ENCODE data around the gene DYNC1LI2.
"Not testable (repeated sequence)": the region's sequence is repeated elsewhere in the genome, so short reads cannot be mapped to it uniquely, and the experiment has no call there.

DYNC1LI2 gene

DNA sequence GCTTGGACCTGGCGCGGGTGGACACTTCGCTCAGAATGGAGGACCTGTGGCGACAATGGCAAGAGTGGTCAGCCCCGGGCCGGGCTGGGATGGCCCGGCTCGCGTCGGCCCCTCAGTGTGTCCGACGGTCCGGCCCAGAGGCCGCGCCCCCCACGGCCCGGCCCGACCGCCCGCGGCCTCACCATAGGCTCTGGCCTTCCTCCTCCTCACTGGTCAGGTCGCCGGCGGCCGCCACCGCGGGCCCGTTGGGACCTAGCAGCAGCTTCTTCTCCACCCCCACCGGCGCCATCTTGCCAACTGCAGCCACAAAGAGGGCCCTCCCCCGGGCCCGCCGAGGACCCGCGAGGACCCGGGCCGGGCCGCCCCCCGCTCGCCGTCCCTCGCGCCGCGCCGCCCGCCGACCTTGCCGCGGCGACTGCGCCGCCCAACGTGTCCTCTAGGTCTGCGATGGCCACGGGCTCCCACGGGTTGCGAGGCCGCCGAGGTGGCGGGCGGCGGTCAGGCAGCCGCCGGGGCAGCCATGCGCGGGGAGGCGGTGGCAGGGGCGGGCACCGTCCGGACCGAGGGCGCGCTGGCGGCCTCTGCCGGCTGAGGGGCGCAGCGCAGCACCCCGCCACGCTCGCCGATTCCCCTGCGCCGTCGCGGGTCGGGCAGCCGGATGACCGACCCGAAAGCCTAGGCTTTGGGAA, at the start of gene DYNC1LI2:
TSS of gene DYNC1LI2 (minus strand) at position 307 of the 689 bp plus-strand sequence. CDS start at position 289, 18 bp downstream.
- DNase-seq = peak; percentile 84

DNA sequence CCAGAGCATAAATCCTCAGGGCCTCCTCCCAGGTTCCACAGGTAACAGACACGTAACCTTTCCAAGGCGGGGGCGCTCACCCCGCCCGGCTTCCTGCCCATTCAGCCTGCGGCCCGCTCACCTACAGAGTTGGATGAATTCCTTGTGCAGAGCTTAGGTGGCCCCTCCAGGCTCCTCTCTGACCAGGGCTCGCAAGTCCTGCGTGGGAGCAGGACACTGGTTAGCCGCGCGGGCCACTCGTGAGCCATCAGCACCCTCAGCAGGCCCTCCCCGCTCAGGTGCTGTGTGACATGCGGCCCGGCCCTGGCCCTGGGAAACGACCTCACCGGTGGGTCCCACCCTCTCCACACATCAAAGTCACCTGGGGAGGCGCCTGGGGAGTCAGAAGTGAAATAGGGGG, 49.4 kb upstream of the DYNC1LI2 start:
- no peak for DNase-seq

DNA sequence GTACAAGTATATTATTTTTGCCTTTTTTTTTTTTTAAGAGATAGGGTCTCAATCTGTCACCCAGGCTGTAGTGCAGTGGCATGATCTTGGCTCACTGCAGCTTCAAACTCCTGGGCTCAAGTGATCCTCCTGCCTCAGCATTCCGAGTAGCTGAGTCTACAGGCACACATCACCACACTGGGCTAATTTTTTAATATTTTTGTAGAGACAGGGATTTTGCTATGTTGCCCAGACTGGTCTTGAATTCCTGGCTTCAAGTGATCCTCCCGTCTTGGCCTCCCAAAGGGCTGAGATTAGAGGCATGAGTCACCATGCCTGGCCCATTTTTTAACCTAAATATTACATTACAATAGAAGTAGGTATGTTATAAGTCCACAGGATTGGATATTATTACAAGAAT, 46.8 kb upstream of the DYNC1LI2 start:
- DNase-seq = no peak

DNA sequence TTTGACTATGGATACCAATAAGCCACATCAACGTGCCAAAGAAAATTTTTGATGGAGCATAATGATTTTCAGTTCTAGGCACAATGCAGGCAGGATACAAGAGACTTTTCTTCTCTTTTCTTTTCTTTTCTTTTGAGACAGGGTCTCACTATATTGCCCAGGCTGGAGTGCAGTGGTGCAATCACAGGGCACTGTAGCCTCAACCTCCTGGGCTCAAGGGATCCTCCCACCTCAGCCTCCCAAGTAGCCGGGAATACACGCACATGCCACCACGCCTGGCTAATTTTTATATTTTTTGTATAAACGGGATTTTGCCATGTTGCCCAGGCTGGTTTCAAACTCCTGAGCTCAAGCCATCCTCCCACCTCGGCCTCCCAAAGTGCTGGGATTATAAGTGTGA, 42.6 kb upstream of the DYNC1LI2 start:
- DNase-seq = not testable (repeated sequence)

DNA sequence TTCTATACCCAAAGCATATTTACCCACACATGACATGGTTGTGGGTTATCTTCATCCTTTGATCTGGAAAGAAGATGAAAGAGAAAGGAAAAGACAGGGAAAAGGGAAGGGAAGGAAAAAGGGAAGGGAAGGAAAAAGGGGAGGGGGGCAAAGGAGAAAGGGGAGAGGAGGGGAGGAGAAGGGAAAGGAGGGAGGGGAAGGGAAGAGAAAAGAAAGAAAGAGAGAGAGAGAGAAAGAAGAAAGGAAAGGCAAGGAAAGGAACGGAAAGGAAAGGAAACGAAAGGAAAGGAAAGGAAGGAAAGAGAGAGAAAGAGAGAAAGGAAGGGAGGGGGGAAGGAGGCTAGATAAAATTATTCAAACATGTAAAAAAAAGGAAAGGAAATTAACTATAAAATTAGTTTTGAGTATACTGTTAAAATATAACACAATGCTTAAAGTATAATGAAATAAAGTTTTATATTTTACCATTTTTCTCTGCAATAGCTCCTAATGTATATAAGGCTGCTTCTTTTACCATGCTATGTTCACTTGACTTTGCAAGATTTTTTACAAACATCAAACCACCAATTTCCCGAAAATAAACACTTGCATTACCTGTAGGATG, 38.8 kb upstream of the DYNC1LI2 start:
- no peak for DNase-seq

DNA sequence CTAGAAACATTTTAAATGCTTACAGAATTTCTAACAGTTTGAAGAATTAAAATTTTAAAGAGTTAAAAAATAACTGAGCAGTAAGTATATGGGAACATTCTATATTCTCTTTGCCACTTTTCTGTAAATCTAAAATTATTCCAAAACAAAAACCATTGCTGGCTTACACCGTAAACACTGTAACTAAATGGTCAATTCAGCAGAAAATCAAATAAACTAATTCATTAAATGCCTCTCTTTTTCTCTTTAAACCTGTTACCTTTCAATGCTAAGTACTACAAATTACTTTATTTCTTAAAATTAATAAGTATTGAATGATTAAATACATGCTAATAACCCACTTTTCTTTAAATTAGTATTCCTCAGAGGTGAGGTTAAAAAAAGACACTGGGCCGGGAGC, 36.0 kb upstream of the DYNC1LI2 start:
- DNase-seq = no peak

DNA sequence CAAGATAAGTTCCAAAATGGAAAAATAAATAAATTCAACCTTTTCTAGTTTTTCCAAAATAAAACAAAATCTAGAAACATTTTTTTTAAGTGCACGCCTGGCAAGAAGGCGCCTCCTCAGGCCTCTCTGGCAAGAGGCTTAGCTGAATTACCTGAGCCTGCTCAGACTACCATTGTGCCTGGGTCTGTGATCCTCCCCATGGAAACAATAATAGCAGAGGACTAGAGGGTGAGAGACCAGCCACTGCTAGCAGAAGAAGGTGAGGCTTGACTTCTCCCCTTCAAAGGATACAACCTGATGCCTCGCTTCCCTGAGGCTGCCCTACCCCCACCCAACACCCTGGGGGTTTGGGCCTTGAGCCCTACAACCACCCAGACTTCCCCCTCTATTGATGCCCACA, 35.1 kb upstream of the DYNC1LI2 start:
- no peak for DNase-seq

DNA sequence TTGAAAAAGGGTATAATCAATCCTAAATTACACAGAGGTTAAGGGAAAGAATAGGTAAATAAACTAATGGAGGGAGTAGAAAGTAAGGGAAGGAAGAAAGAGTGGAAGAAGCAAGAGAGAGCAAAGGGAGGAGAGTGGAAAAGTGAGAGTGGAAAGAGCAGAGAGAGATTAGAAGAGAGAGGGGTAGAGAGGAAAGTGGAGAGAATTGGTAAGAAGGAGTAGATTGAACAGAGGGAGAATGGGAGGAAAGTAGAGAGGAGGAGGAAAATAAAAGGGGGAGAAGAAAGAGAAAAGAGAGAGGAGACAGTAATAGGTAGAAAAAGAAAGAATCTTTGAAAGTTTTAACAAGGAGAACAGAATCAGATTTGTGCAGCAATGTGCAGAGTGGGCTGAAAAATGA, 25.0 kb upstream of the DYNC1LI2 start:
- no peak for DNase-seq

DNA sequence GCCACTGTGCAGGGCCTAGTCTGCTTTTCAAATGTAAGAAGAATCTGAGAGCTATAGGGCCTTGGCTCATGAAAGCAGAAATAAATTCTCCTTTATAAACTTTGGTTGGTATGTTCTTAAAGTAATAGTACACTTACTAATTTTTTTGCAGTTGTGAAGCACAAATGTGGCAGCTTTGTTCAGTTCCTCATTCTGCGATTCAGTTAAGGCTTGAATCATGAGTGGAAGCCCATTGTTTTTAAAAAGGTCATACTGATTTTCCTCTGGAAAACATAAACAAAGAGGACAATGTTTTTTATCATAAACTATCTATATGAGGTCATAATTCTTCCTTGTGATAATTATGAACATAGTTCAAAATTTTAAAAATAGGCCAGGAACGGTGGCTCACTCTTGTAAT, 23.6 kb upstream of the DYNC1LI2 start:
- DNase-seq = no peak

DNA sequence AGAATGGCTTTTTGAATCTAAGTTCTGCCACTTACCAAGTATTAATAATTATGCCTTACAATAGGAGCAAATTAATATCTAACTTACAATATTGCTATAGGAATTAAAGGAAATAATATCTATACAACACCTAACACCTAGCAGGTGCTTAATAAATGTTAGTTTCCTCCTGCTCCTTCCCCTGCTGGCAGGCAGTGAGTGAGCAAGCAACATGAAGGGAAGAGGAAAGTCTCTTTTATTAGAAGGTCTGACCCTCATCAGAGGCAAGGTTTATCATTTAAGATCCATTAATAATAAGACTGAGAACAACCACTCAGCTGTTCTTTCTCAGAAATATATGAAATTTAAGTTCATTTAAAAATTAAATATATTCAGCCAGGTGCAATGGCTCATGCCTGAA, 6.7 kb upstream of the DYNC1LI2 start:
- DNase-seq = no peak

DNA sequence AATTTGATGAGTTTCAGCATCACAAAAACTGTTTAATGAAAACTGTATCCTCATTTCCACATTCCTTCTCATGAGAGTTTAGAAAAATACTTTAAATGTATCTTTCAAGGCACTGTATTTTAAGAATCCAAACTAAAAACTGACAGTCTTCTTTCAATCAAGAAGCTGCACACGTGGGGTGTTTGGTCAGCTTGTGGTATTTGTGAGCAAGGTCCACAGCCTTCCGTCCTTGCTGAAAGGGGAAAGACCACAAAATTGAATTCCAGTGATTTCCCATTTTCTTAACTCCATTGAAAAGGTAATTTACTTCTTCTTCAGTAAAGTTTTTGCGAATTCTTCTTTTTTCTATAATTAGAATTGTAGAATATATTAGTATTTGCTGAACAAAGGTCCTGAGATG, 3.4 kb upstream of the DYNC1LI2 start:
- DNase-seq = no peak

DNA sequence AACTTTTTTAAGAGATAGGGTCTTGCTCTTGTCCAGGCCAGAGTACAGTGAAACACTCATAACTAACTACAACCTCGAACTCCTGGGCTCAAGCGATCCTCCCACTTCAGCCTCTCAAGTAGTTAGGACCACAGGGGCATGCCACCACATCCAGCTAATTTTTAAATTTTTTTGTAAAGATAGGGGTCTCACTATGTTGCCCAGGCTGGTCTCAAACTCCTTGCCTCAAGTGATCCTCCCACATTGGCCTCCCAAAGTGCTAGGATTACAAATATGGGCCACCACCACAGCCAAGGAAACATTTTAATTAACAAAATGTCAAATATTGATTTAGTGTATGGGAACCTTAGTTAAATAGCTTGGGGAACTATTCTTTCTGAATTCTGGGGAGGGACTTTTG, 2.8 kb upstream of the DYNC1LI2 start:
- no peak for DNase-seq

DNA sequence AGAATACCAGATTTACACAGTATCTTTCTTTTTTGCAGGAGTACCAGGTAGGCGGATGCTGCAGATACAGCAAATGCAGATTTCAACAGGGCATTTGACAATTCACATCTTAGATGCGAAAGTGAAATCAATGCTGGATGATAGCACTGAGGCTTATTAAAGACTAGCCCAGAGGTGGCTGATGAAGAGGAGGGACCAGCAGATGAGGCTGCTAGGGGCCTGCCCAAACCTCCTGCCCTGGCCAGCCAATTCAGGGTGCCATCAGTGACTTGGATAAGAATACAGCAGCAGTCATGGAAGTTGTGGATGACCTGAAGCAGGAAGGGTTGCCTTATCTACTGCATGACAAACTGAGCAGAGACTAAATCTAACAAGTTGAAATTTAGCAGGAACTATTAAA, 1.5 kb upstream of the DYNC1LI2 start:
- no peak for DNase-seq

DNA sequence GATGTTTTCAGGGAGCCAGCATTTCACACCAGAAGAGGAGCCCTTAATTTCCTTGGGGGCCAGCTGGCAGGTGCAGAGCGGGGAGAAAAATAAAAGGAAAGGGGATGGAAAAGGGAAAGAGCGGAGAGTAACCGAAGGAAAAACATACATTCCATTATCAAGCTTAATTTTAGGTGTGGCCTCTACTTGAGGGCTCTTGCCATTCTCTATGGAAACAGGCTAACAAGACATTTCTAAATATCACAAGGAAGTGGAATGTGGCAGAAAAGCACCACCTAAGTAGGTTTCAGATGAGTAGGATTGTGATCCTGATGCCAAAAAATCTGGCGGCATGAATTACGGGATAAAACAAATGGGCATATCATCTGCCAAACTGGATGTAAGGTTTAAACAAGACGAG, 970 bp upstream of the DYNC1LI2 start:
- no peak for DNase-seq

DNA sequence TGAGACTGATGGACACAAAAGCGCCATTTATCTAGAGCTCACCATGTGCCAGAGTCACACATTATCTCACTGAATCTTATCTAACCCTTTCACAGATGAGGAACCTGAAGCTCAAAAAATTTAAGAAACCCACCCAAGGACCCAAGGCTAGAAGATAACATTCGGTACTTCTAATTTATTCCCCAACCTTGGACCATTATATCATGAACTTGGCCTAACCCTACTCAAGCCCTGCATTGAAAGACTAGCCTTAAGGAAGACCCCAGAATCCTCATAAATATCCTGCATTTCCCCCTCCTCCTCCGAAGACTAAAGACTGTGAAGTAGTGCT, 548 bp upstream of the DYNC1LI2 start:
- DNase-seq = no peak

DNA sequence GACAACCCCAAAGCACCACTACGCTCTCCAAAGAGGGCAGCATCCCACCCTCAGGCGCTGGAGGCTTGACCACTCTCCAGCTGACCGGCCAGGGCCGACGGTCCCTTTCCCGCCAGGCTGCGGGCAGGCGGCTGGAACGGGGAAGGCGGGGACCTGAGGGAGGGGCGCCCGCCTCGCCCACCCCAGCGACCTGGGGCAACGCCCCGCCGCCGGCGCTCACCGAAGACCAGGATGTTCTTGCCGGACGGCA, 431 bp downstream of the DYNC1LI2 start:
- DNase-seq = peak; percentile 14

DNA sequence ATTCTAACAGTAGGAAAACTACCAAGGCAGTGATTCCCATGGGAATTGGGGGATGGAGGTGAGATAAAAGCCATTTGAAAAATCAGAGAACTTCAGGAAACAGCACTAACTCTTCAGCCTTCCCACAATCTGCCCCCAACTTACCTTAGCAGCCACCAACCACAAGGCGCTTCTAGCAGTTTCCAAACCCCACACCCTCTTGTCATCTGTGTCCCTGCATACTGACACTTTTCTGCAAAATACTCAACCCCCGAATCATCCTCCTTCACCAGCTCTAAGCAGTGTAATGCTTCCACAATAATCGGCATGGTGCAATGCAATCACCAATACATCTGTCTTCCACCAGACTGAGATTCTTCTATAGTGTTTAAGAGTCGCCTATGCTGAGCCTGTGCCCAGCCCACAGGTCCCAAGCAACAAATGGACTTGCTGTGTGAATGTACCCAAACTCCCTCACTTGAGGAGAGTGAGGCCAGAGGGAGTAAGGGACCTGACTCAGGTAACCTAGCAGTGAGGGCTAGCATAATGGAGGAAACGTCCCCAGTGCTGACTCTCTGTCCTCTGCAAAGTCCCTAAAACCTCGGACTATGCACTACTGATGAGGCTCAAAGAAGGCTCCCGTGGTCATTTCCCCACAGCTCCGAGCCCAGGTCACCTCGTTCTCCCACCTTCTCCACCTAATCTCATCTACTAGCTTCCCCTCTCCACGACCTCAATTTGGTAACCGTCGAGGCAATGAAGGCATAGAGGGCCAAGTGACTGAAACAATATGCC, 943 bp downstream of the DYNC1LI2 start:
- no peak for DNase-seq

DNA sequence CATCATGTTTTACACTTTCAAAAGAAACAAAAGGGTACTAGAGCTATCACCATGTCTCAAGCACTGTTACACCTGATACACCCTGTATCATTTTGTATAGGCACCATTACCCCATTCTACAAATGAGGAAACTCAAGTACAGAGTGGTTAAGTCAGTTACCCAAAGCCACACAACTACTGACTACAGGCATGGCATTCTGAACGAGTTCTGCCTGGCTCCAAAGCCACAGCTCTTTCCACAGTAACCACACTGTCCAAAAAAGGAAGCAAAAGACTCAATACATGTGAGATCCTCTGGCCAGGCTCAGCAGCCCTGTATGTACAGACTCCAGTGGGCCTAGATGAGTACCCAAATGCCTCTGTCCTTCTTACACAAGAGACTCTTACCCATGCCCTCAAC, 4.7 kb downstream of the DYNC1LI2 start:
- DNase-seq = peak; percentile 87

DNA sequence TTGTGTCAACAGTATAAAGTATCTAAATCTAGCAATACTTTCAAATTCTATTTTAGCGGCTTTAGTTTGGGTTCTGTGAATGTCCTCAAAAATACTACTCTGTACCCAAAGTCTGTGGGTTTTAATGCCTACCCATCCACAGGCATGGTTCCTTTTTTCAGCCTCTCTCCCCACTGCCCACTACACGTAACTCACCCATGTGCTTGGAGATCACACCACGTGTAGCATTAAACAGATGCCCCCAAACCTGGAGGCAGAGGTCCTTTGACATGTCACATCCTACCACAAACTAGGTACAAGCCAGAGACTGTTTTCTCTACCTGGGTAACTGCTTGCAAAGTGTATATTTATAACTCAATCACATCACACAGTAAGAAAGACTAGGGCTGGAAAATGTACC, 5.4 kb downstream of the DYNC1LI2 start:
- no peak for DNase-seq

DNA sequence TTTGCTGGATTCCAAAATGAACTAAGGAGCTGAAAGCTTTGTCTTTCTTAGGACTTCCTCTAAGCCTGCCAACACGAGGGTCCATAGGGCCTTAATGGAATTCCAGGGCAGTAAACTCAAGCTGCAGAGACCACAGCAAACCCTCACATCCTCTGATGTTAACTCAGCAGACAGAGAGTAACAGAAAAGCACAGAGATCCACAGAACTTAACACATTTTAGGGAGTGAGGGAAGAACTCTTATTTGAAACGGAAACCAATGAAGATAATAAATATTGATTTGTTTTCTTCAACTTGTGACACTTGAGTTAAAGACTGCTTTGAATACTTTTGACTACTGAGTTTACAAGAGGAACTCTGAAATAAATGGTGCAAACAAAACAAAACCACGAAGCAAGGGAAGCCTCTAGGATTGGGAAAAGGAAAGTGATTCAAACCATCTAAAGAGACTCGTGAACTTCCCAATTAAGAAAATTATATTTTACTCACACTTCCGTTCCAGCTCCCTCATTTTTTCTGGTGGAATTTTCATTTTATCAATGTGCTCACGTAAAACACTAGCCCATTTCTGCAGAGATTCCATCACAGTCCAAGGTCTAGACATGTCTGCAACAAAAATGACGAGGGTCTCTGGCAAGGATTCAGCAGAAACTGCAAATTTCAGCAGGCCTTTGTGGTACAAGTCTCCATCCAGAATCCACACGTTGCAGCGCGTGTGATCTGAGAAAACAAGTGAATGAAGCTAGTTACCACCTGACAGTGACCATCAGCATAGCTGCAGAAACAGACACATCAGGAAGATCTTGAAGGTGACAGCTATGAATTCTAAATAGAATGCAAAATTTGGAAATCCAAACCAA, 9.2 kb downstream of the DYNC1LI2 start:
- no peak for DNase-seq

DNA sequence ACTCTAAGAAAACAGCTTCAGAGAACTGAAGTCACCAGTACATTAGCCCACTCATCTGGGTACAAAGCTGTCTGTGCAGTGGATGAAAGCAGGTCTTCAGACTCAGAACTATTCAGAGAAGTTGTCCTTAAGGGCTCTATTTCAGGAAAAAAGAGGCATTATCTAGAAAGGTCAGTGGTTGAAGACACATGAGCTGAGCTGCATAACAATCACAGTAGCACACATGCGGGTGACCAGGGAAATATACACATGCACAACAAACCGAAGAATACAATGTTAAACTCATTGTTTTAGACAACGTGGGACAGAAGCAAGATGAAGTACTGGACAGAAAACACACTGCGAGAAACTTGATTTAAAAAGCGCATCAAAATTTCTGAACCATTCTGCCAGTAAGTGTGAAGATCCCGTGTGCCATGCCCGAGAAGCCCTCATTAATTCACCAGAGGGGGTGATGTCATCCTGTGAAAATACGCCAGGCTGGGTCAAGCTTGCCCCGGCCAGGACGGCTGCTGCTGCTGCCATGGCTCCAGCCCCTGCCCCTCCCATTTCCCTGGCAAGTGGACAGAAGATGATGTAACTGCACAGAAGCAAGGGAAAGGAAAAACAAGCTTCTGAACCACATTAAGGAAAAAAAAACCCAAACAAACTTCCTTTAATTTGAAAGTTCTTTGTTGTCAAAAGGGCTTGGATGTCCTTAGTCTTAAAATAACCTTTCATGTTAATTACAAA, 10.1 kb downstream of the DYNC1LI2 start:
- no peak for DNase-seq

DNA sequence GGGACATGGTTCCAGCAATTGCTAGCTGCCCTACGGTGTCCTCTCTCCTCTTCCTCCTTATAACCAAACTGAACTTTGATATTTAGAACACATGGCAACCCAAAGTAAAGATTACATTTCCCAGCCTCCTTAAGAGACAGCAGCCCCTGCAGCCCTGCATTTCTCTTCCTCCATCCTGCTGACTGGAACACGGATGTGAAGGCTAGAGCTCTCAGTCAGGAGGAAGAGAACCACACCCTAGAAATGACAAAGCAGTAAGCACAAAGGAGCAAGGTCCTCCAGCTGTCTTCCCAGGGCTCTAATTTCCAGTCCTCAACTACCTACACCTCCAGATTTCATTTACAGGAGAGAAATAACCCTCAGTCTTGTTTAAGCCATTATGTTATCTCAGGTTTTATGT, 10.9 kb downstream of the DYNC1LI2 start:
- DNase-seq = no peak

DNA sequence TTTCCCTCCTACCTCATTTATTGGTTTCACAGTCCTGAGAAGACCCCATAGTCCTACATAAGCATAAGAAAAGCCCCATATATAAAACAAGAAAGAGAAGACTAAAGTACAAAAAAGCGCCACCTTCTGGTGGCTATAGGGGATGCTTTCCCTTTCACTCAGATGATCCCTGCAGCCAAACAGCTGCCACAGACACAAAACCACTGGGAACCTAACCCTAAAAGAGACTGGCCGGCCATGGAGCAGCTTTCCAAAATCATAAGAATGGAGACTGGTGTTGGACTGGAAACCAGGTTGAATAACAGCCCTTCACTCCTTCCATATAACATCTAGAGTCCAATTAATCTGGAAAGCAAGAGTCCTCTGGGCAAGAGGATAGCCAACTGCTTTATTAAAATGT, 11.4 kb downstream of the DYNC1LI2 start:
- DNase-seq = peak; percentile 40

Data from activated CD4-positive, alpha-beta T cell treated with anti-CD3 and anti-CD28 coated beads, Interleukin-2, Interleukin-6, amounts not matched to agents 100 ng/mL and 50 ng/mL, durations not matched to agents 16 hours and 8 hours (primary cell).